ENCODE measurements around the gene PHACTR4.
A peak's percentile ranks its signal among the peaks of the same experiment; 100 is the strongest.

The PHACTR4 gene

DNA sequence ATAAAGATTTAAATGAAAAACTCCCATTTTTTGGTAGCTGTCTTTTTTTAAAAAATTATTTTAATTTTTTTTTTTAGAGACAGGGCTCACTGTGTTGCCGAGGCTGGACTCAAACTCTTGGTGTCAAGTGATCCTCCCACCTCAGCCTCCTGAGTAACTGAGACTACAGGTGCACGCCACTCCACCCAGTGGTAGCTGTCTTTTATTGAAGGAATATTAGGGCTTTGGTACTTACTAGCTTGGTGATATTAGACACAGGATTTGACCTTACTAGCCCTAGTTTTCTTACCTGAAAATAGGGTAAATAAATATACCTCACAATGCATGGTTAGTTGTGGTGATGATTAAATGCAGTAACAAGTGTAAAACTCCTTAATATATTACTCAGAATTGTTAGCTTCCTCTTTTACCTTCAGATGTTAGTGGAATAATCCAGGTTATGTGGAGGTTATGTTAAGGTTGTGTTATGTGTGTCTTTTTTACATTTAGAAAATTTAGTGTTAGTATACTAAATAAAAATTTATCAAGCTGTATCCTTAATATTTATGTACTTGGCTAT is 66.8 kb downstream of the PHACTR4 start:
- TF ChIP-seq, protein P1, sequence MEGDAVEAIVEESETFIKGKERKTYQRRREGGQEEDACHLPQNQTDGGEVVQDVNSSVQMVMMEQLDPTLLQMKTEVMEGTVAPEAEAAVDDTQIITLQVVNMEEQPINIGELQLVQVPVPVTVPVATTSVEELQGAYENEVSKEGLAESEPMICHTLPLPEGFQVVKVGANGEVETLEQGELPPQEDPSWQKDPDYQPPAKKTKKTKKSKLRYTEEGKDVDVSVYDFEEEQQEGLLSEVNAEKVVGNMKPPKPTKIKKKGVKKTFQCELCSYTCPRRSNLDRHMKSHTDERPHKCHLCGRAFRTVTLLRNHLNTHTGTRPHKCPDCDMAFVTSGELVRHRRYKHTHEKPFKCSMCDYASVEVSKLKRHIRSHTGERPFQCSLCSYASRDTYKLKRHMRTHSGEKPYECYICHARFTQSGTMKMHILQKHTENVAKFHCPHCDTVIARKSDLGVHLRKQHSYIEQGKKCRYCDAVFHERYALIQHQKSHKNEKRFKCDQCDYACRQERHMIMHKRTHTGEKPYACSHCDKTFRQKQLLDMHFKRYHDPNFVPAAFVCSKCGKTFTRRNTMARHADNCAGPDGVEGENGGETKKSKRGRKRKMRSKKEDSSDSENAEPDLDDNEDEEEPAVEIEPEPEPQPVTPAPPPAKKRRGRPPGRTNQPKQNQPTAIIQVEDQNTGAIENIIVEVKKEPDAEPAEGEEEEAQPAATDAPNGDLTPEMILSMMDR (IDR thresholded peaks at IDR 0.05; ENCODE audit: low read depth, low read length, missing control alignments), result no peak
- no peaks in the 10 kb centered on the region for H3K36me3 ChIP-seq (replicated peaks)
- H3K27ac ChIP-seq, result no peak overlapping the region
- in situ Hi-C loops (cut with HindIII; ENCODE audit: low pct_ligation_motif_present, low sequenced_read_pairs), result no loop called here
- no peak overlapping the region for H3K4me3 ChIP-seq (ENCODE audit: low read depth, low read length)
- H3K27me3 ChIP-seq (replicated peaks), result no peaks in the 10 kb centered on the region
- DNase-seq, result no peak

DNA sequence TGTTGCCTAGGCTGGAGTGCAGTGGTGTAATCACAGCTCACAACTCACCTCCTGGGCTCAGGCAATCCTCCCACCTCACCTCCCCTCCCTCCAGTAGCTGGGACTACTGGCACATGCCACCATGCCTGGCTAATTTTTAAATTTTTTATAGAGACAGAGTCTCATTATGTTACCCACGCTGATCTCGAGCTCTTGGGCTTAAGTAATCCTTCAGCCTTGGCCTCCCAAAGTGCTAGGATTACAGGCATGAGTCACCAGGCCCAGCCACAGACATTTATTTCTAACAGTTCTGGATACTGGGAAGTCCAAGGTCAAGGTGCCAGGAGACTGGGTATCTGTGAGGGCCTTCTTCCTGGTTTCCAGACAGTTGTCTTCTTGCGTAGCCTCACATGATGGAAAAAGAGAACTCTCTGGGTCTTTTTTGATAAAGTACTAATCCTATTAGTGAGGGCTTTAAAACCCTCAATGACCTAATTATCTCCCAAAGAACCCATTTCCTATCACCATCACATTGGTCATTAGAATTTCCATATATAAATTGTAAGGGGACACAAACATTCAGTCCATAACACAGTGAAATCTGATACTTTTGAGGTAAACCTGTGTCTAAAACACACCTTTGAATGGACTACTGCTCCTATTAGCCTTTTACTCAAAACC is 67.9 kb downstream of the PHACTR4 start:
- Histone ChIP-seq H3K27me3 (replicated peaks) (no peaks in the 10 kb centered on the region), H3K4me3 (ENCODE audit: low read depth, low read length) (no peak overlapping the region), H3K36me3 (replicated peaks) (no peaks in the 10 kb centered on the region), H3K27ac (peak overlapping the region; percentile 59)
- in situ Hi-C loops (cut with HindIII; ENCODE audit: low pct_ligation_motif_present, low sequenced_read_pairs), result no loop called here
- TF ChIP-seq, protein P1 (IDR thresholded peaks at IDR 0.05; ENCODE audit: low read depth, low read length, missing control alignments), result no peak
- DNase-seq, result peak; percentile 80

DNA sequence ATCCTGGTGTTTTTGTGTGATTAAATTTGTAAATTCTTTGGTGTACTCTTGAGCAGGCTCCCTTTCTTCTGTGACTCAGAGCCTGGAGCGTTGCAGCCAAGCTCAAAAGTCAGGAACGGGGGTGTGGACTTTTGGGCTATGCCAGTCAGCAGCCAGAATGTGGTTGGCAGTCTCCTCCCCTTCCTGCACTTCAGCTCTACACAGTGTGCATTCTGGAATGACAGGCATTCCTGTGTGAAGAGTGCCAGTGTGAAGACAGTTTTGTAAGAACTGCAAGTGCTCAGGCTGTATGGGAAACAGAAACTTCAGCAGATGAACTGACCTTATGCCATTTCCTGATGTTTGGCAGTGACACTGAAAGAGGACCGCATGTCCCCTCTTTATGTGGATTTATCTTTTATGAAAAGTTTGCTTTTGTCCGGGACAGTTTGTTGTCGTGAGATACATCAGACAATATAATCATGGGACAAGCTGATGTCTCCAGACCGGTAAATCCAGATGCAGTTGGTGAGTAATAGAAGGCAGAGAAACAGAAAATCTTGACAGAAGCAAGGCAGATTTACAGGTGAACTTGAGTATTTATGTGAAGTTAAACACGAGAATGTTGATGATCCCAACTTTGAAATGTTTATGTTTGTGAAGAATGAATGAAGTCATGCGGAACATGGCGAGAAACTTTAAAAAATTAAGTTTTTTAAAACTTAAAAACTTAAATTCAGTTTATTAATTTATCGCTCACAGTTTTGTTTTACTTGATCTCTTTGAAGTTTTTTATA is 68.6 kb downstream of the PHACTR4 start:
- peak overlapping the region; percentile 59 for H3K27ac ChIP-seq
- peak overlapping the region; percentile 38 for H3K4me3 ChIP-seq (ENCODE audit: low read depth, low read length)
- H3K36me3 ChIP-seq (replicated peaks), result no peaks in the 10 kb centered on the region
- DNase-seq, result peak; percentile 89
- TF ChIP-seq, protein P1 (IDR thresholded peaks at IDR 0.05; ENCODE audit: low read depth, low read length, missing control alignments), result no peak
- no peaks in the 10 kb centered on the region for H3K27me3 ChIP-seq (replicated peaks)
- in situ Hi-C loops (cut with HindIII; ENCODE audit: low pct_ligation_motif_present, low sequenced_read_pairs), result no loop called here

DNA sequence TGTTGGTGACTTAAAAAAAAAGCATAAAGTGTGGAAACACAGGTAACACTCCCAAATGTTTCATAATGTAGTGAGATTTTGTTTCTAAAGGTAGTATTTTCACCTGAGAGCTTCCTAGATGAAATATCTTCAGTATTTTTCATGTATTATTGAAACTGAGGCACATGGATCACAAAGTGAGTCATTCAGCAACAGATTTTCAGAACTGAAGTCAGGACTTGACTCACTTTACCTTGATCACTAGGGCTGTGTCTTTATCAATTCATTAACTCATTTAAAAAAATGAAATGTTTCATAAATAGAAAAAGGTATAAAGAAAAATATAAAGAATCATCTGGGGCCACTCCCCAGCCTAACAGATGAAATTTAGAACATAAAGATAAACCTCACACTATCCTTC is 69.8 kb downstream of the PHACTR4 start:
- no peak for DNase-seq
- H3K36me3 ChIP-seq (replicated peaks), result no peaks in the 10 kb centered on the region
- no peaks in the 10 kb centered on the region for H3K27me3 ChIP-seq (replicated peaks)
- in situ Hi-C loops (cut with HindIII; ENCODE audit: low pct_ligation_motif_present, low sequenced_read_pairs), result no loop called here
- TF ChIP-seq, protein P1 (IDR thresholded peaks at IDR 0.05; ENCODE audit: low read depth, low read length, missing control alignments), result no peak
- peak overlapping the region; percentile 7 for H3K27ac ChIP-seq
- H3K4me3 ChIP-seq (ENCODE audit: low read depth, low read length), result no peak overlapping the region

DNA sequence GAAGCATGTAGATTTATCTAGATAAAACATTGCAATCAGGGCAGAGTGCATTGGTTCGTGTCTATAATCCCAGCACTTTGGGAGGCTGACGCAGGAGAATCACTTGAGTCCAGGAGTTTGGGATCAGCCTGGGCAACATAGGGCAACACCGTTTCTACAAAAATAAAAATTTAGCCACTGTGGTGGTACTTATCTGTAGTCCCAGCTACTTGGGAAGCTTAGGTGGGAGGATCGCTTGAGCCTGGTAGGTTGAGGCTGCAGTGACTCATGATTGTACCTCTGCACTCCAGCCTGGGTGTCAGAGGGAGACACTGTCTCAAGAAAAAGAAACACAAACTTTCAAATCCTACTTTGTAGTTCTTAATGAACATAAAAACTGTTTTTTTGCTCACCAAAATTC is 72.1 kb downstream of the PHACTR4 start:
- TF ChIP-seq, protein P1 (IDR thresholded peaks at IDR 0.05; ENCODE audit: low read depth, low read length, missing control alignments), result no peak
- in situ Hi-C loops (cut with HindIII; ENCODE audit: low pct_ligation_motif_present, low sequenced_read_pairs), result no loop called here
- no peak overlapping the region for H3K4me3 ChIP-seq (ENCODE audit: low read depth, low read length)
- peak; percentile 40 for DNase-seq
- H3K27me3 ChIP-seq (replicated peaks), result no peaks in the 10 kb centered on the region
- H3K36me3 ChIP-seq (replicated peaks), result no peaks in the 10 kb centered on the region
- no peak overlapping the region for H3K27ac ChIP-seq

Measured in brain microvascular endothelial cell (primary cell).